ENCODE measurements around the gene GIMAP8. TPM values are rescaled to one million over a fixed set of nuclear protein-coding genes. Genes with fewer than 3 reads are reported as not detected.

Gene GIMAP8
- polyA plus RNA-seq, 1 of the 3 experiments (the other 2 are of a cell fraction): not detected

DNA sequence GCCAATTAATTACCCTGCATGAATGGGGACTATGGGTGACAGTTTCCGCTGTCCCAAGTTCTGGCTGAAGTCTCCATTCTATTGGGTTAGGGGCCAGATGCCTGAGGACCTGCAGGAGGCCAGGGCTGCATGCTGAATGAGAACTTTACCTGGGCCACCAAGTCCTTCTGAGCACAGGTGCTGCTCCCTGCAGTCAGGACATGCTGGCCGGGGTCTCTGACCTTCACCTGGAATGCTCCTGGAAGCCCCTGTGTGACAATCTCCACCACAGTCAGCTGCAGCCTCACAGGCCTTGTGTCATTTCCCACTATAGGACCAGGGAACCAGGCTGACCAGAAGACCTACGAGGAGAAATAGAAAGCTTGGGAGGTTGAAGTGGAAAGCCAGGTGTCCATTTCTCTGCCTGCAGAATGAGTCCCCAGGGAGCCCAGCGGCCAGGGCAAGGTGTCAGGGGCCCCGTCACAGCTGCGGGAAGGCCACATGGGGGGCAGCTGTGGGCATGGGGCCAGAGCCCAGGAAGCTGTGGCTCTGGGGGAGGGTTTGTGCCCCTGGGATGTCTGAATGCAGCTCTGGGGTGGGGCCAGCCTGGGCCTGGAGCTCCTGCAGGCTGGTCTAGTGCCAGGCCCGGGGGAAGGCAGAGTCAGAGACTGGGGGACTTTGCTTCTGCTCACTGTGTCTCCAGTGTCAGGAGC, 5.6 kb upstream of the GIMAP8 start:
- Histone ChIP-seq H3K79me2 (ENCODE audit: insufficient read depth) (no peaks in the 10 kb centered on the region), H3K9me3 (no peaks in the 10 kb centered on the region), H3K27ac (ENCODE audit: low read depth in 2 of 2, low read length in 1 of 2) (no peak overlapping the region), H3K36me3 (replicated peaks in 1 of 2; ENCODE audit: control insufficient read depth in 1 of 2, insufficient read depth in 2 of 2, low read length in 1 of 2) (no peaks in the 10 kb centered on the region), H3K9me2 (no peaks in the 10 kb centered on the region), H3K4me3 (ENCODE audit: low read depth in 2 of 2, low read length in 1 of 2) (no peak overlapping the region), H4K20me1 (ENCODE audit: insufficient read depth) (no peaks in the 10 kb centered on the region), H3K4me2 (no peak overlapping the region), H3K9ac (no peak overlapping the region), H3F3A (replicated peaks; ENCODE audit: insufficient read depth) (peaks cover 4% of the 10 kb centered on the region), H3K4me1 (ENCODE audit: control insufficient read depth in 1 of 2, insufficient read depth in 2 of 2, low read depth in 1 of 2, low read length in 1 of 2) (no peaks in the 10 kb centered on the region), H2AFZ (ENCODE audit: low read depth) (no peak overlapping the region), H3K27me3 (ENCODE audit: insufficient read depth) (peaks cover 10% of the 10 kb centered on the region; the same call in 1 of the 2 replicates)
- ChIA-PET CTCF (interaction anchor here (0.8 to 1.4 kb wide), 3 partner anchors 23 to 569 kb away, joined by 3 to 4 read pairs (median 3); no protein-coding TSS in a partner anchor), POLR2A (no interaction called here)
- DNase-seq: no peak
- WGBS (ENCODE audit: low lambda C conversion rate): 25% methylated on average over 7 of the region's 7 CpGs
- no peak for TF ChIP-seq SIN3A (IDR thresholded peaks at IDR 0.05; ENCODE audit: borderline replicate concordance, low read depth, low read length)
- TF ChIP-seq YY1 (IDR thresholded peaks at IDR 0.05; ENCODE audit: low read depth): no peak
- no peak for TF ChIP-seq JUND (IDR thresholded peaks at IDR 0.05)
- no peak for TF ChIP-seq TCF12 (IDR thresholded peaks at IDR 0.05)
- TF ChIP-seq EP300 (IDR thresholded peaks at IDR 0.05; ENCODE audit: borderline replicate concordance in 1 of 2, low read depth in 1 of 2, low read length in 1 of 2): no peak
- TF ChIP-seq POLR2AphosphoS5 (IDR thresholded peaks at IDR 0.05; ENCODE audit: low read depth, low read length): no peak
- no peak for TF ChIP-seq TEAD4 (IDR thresholded peaks at IDR 0.05; ENCODE audit: borderline replicate concordance, insufficient read depth)
- TF ChIP-seq, protein P1, sequence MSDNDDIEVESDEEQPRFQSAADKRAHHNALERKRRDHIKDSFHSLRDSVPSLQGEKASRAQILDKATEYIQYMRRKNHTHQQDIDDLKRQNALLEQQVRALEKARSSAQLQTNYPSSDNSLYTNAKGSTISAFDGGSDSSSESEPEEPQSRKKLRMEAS (IDR thresholded peaks at IDR 0.05; ENCODE audit: low read depth): no peak
- TF ChIP-seq, protein P2, sequence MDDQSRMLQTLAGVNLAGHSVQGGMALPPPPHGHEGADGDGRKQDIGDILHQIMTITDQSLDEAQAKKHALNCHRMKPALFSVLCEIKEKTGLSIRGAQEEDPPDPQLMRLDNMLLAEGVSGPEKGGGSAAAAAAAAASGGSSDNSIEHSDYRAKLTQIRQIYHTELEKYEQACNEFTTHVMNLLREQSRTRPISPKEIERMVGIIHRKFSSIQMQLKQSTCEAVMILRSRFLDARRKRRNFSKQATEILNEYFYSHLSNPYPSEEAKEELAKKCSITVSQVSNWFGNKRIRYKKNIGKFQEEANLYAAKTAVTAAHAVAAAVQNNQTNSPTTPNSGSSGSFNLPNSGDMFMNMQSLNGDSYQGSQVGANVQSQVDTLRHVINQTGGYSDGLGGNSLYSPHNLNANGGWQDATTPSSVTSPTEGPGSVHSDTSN (IDR thresholded peaks at IDR 0.05): no peak
- TF ChIP-seq SMC3 (IDR thresholded peaks at IDR 0.05; ENCODE audit: low read depth, low read length): no peak
- no peak for TF ChIP-seq TAF1 (IDR thresholded peaks at IDR 0.05; ENCODE audit: borderline replicate concordance, low read depth, low read length)
- TF ChIP-seq GATA2 (CRISPR knock-in tag; IDR thresholded peaks at IDR 0.05): no peak
- TF ChIP-seq, protein P3, sequence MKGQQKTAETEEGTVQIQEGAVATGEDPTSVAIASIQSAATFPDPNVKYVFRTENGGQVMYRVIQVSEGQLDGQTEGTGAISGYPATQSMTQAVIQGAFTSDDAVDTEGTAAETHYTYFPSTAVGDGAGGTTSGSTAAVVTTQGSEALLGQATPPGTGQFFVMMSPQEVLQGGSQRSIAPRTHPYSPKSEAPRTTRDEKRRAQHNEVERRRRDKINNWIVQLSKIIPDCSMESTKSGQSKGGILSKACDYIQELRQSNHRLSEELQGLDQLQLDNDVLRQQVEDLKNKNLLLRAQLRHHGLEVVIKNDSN (IDR thresholded peaks at IDR 0.05; ENCODE audit: borderline replicate concordance, low read depth): no peak

DNA sequence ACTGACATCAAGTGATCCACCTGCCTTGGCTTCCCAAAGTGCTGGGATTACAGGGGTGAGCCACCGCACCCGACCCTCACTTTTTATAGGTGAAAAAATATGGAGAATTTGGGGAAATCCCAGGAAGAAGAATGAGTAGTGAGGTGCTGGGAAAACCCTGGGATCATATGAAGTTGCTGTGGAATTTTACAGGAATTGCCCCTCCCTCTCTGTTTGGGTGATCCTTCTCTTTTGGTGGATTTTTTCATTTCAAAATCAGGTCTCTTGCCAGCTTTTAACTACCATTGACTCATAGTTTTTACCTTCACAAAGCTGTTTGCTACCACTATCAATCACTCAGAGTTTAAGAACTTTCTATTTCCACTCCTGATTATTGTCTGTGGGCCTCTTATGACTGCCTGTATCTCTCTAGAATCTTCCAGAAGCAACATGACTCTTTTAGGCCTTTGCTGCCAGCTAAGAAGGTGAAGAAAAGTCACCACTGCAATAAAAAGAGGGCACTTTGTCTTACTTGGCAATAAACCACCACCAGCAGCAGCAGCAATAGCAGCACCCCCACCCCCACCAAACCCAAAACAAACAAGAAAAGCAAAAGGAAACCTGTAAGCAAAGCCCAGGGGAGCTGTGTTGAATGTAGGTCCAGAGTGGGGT, 4.0 kb upstream of the GIMAP8 start:
- H3K4me3 ChIP-seq (ENCODE audit: low read depth in 2 of 2, low read length in 1 of 2): no peak overlapping the region
- no peak for DNase-seq
- no peaks in the 10 kb centered on the region for H3K9me3 ChIP-seq
- H3K36me3 ChIP-seq (replicated peaks in 1 of 2; ENCODE audit: control insufficient read depth in 1 of 2, insufficient read depth in 2 of 2, low read length in 1 of 2): no peaks in the 10 kb centered on the region
- no peak overlapping the region for H2AFZ ChIP-seq (ENCODE audit: low read depth)
- H3K4me2 ChIP-seq: no peak overlapping the region
- no peaks in the 10 kb centered on the region for H3K79me2 ChIP-seq (ENCODE audit: insufficient read depth)
- ChIA-PET POLR2A (no interaction called here), CTCF (interaction anchor here (1.0 to 1.5 kb wide), 4 partner anchors 9 to 572 kb away, joined by 3 to 5 read pairs (median 4); no protein-coding TSS in a partner anchor)
- H3K9ac ChIP-seq: no peak overlapping the region
- H3F3A ChIP-seq (replicated peaks; ENCODE audit: insufficient read depth): no peaks in the 10 kb centered on the region
- 66% methylated on average over 2 of the region's 2 CpGs for WGBS (ENCODE audit: low lambda C conversion rate)
- H4K20me1 ChIP-seq (ENCODE audit: insufficient read depth): no peaks in the 10 kb centered on the region
- peaks cover 23% of the 10 kb centered on the region; the same call in 1 of the 2 replicates for H3K27me3 ChIP-seq (ENCODE audit: insufficient read depth)
- H3K27ac ChIP-seq (ENCODE audit: low read depth in 2 of 2, low read length in 1 of 2): no peak overlapping the region
- H3K9me2 ChIP-seq: no peaks in the 10 kb centered on the region
- H3K4me1 ChIP-seq (ENCODE audit: control insufficient read depth in 1 of 2, insufficient read depth in 2 of 2, low read depth in 1 of 2, low read length in 1 of 2): no peaks in the 10 kb centered on the region
- TF ChIP-seq TCF12 (IDR thresholded peaks at IDR 0.05) (no peak), SIN3A (IDR thresholded peaks at IDR 0.05; ENCODE audit: borderline replicate concordance, low read depth, low read length) (no peak), FOXM1 (IDR thresholded peaks at IDR 0.05; ENCODE audit: low read depth) (no peak), YY1 (IDR thresholded peaks at IDR 0.05; ENCODE audit: low read depth) (no peak), NFIC (IDR thresholded peaks at IDR 0.05; ENCODE audit: borderline replicate concordance) (no peak), NRF1 (IDR thresholded peaks at IDR 0.05; ENCODE audit: low read depth, low read length) (no peak), POLR2AphosphoS5 (IDR thresholded peaks at IDR 0.05; ENCODE audit: low read depth, low read length) (no peak), RFX5 (IDR thresholded peaks at IDR 0.05; ENCODE audit: low read length) (no peak), RAD21 (IDR thresholded peaks at IDR 0.05; ENCODE audit: low read length) (no peak), TEAD4 (IDR thresholded peaks at IDR 0.05; ENCODE audit: borderline replicate concordance, insufficient read depth) (no peak)
- TF ChIP-seq, protein P4, sequence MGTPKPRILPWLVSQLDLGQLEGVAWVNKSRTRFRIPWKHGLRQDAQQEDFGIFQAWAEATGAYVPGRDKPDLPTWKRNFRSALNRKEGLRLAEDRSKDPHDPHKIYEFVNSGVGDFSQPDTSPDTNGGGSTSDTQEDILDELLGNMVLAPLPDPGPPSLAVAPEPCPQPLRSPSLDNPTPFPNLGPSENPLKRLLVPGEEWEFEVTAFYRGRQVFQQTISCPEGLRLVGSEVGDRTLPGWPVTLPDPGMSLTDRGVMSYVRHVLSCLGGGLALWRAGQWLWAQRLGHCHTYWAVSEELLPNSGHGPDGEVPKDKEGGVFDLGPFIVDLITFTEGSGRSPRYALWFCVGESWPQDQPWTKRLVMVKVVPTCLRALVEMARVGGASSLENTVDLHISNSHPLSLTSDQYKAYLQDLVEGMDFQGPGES (IDR thresholded peaks at IDR 0.05; ENCODE audit: low read depth, low read length): no peak
- TF ChIP-seq, protein P5, sequence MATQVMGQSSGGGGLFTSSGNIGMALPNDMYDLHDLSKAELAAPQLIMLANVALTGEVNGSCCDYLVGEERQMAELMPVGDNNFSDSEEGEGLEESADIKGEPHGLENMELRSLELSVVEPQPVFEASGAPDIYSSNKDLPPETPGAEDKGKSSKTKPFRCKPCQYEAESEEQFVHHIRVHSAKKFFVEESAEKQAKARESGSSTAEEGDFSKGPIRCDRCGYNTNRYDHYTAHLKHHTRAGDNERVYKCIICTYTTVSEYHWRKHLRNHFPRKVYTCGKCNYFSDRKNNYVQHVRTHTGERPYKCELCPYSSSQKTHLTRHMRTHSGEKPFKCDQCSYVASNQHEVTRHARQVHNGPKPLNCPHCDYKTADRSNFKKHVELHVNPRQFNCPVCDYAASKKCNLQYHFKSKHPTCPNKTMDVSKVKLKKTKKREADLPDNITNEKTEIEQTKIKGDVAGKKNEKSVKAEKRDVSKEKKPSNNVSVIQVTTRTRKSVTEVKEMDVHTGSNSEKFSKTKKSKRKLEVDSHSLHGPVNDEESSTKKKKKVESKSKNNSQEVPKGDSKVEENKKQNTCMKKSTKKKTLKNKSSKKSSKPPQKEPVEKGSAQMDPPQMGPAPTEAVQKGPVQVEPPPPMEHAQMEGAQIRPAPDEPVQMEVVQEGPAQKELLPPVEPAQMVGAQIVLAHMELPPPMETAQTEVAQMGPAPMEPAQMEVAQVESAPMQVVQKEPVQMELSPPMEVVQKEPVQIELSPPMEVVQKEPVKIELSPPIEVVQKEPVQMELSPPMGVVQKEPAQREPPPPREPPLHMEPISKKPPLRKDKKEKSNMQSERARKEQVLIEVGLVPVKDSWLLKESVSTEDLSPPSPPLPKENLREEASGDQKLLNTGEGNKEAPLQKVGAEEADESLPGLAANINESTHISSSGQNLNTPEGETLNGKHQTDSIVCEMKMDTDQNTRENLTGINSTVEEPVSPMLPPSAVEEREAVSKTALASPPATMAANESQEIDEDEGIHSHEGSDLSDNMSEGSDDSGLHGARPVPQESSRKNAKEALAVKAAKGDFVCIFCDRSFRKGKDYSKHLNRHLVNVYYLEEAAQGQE (IDR thresholded peaks at IDR 0.05; ENCODE audit: low read depth, low read length): no peak
